Neural crest cell (in vitro differentiated cells): ENCODE measurements around the gene MVB12B. TPM values are rescaled to one million over a fixed set of nuclear protein-coding genes. Genes with fewer than 3 reads are reported as not detected.
"Not testable (repeated sequence)": the region's sequence is repeated elsewhere in the genome, so short reads cannot be mapped to it uniquely, and the experiment has no call there.

Experiments
- DNase-seq: peaks from one replicate; pipeline ENCODE4 v3.0.0; 2021; ENCODE audit warnings: low read depth, mixed read lengths, low spot score
- H3K27ac Mint-ChIP-seq: one replicate; pipeline ENCODE4 v1.8.0; 2021; ENCODE audit warnings: mild to moderate bottlenecking, mixed read lengths; ENCODE audit not compliant: unreplicated experiment
- H3K27me3 Mint-ChIP-seq: 2 replicates; pipeline ENCODE4 v1.8.0; 2021; ENCODE audit warnings: low read depth, mild to moderate bottlenecking, mixed read lengths
- H3K36me3 Mint-ChIP-seq: 2 replicates; pipeline ENCODE4 v1.8.0; 2021; ENCODE audit warnings: low read depth, mild to moderate bottlenecking, mixed read lengths
- H3K4me1 Mint-ChIP-seq: 2 replicates; pipeline ENCODE4 v1.8.0; 2021; ENCODE audit warnings: mixed read lengths
- H3K4me3 Mint-ChIP-seq: one replicate; pipeline ENCODE4 v1.8.0; 2021; ENCODE audit warnings: mild to moderate bottlenecking, mixed read lengths
- H3K9me3 Mint-ChIP-seq: 2 replicates; pipeline ENCODE4 v1.8.0; 2021; ENCODE audit warnings: mixed read lengths
- total RNA-seq: library from RNA; stranded (reverse); gene quantifications from 2 replicates; pipeline ENCODE4 v1.2.1, GENCODE V29; 2021
- TF ChIP-seq, protein P1 (sequence below): fragments of 200-600 bp; sonication (generic); conservative IDR thresholded peaks from 2 replicates; pipeline ENCODE4 v1.5.0; 2021; ENCODE audit warnings: antibody characterized with exemption, mild to moderate bottlenecking

MVB12B gene
- total RNA-seq, 1 donor from 2014 or later = 68.1 TPM

DNA sequence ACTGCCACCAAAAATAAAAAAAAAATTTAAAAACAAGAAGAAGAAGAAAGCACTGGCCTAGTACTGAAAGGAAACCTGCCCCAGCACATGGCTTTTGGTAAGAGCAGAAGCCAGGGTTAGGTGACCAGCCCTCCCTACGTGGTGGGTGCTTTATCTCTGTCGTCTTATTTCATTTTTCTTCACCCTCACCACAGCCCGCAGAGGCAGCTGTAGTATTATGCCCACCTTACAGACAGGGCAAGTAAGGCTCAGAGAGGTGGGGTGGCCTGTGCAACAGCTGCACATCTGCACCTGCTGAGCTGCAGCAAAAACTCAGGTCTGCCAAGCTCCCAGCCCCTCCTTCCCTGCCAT lies 146.3 kb downstream of the MVB12B start:
- Mint-ChIP-seq H3K36me3 (peaks cover 15% of the 10 kb centered on the region), H3K4me3 (no peak overlapping the region), H3K27me3 (no peaks in the 10 kb centered on the region), H3K4me1 (peaks cover 16% of the 10 kb centered on the region), H3K9me3 (no peaks in the 10 kb centered on the region), H3K27ac (peak overlapping the region; percentile 68)
- TF ChIP-seq, protein P1, sequence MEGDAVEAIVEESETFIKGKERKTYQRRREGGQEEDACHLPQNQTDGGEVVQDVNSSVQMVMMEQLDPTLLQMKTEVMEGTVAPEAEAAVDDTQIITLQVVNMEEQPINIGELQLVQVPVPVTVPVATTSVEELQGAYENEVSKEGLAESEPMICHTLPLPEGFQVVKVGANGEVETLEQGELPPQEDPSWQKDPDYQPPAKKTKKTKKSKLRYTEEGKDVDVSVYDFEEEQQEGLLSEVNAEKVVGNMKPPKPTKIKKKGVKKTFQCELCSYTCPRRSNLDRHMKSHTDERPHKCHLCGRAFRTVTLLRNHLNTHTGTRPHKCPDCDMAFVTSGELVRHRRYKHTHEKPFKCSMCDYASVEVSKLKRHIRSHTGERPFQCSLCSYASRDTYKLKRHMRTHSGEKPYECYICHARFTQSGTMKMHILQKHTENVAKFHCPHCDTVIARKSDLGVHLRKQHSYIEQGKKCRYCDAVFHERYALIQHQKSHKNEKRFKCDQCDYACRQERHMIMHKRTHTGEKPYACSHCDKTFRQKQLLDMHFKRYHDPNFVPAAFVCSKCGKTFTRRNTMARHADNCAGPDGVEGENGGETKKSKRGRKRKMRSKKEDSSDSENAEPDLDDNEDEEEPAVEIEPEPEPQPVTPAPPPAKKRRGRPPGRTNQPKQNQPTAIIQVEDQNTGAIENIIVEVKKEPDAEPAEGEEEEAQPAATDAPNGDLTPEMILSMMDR = no peak
- DNase-seq = no peak

DNA sequence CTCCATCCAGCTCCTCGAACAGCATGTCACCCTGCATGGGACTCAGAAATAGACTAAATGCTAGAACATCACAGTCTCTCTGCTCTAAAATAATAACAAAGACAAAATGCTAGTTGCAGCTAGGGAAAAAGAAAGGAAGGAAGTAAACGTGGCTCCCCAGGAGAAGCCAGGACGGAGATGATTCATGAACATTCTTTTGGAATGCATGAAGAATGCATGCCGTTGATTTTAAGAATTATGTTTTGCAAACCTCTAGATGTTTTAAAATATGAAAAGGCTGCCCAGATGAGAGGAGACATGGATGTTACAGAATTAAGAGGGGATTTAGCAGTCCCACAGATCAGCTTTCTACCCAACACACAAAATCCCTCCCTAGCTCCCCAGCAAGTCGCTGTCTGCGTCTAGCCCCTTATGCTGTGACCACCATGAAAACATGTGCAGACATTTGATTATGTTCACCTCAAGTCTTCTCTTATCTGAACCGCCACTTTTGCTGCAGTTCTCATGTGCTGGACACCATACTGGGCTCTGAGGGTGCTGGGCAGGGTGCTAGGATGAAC lies 147.7 kb downstream of the MVB12B start:
- Mint-ChIP-seq H3K36me3 (peaks cover 10% of the 10 kb centered on the region), H3K9me3 (no peaks in the 10 kb centered on the region), H3K27ac (no peak overlapping the region), H3K27me3 (no peaks in the 10 kb centered on the region), H3K4me3 (no peak overlapping the region), H3K4me1 (peaks cover 16% of the 10 kb centered on the region)
- TF ChIP-seq, protein P1 = no peak
- DNase-seq = no peak

DNA sequence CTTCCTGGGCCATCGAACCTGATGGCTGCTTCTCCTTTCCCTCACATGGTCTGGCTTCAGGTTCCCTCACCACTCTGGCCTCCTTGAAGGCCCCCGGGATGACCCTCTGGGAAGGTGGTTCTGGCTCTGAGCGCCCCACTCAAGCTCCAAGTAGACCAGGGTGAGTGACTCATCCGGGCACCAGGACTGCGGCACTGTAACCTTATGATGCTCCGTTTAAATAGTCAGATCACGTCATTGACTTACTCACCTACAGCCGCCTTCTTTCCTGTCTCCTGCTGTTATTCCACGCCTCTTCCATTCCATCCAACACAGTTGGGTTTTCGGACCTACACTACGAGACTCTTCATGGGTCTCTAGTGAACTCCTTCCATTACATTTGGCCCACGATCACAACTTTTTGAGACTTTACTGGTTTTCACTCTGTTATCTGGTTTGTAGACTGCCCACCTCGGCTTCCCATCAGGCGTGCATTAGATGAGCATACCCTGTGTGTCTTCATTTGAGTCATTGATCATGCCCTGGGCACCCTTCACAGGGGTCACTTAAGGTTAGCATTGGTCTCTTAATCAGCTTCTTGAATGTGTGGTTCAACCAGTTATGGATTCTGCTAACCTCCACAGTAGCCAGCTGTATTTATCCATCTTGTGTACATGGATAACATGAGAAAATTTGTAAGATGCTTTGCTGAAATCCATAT lies 148.3 kb downstream of the MVB12B start:
- no peaks in the 10 kb centered on the region for H3K9me3 Mint-ChIP-seq
- H3K27me3 Mint-ChIP-seq = no peaks in the 10 kb centered on the region
- peaks cover 16% of the 10 kb centered on the region for H3K4me1 Mint-ChIP-seq
- no peak for DNase-seq
- H3K27ac Mint-ChIP-seq = no peak overlapping the region
- TF ChIP-seq, protein P1 = no peak
- H3K4me3 Mint-ChIP-seq = no peak overlapping the region
- H3K36me3 Mint-ChIP-seq = peaks cover 10% of the 10 kb centered on the region

DNA sequence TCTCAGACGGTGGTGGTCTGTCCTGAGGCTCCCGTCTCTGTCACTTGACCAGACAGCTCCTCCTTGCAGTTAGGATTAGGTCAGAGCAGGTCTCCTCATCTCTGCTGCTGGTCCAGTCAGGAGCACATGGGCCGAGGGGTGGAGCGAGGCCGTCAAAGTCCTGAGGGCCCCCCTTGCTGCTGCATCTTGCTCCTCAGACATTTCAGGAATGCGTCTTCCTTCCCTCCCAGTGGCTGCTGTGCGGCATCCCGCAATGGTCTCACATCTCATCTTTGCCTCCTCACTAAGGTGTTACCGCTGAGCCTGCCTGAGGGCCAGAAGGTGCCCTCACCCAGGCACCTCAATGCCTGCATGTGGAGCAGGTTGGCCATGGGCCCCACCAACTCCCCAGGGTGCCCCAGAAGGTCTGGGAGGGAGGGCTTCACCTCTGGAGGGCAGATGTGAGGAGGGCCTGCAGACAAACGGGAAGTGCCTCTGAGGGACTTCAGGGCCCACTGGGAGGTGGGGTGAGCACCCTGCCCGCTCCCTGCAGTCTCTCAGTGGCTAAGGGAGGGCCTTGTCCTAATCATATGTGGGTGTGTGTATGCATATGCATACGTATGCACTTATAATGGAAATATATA lies 149.4 kb downstream of the MVB12B start:
- no peak overlapping the region for H3K27ac Mint-ChIP-seq
- DNase-seq = no peak
- H3K9me3 Mint-ChIP-seq = no peaks in the 10 kb centered on the region
- peaks cover 10% of the 10 kb centered on the region for H3K36me3 Mint-ChIP-seq
- peaks cover 18% of the 10 kb centered on the region for H3K4me1 Mint-ChIP-seq
- no peak overlapping the region for H3K4me3 Mint-ChIP-seq
- TF ChIP-seq, protein P1 = no peak
- H3K27me3 Mint-ChIP-seq = no peaks in the 10 kb centered on the region

DNA sequence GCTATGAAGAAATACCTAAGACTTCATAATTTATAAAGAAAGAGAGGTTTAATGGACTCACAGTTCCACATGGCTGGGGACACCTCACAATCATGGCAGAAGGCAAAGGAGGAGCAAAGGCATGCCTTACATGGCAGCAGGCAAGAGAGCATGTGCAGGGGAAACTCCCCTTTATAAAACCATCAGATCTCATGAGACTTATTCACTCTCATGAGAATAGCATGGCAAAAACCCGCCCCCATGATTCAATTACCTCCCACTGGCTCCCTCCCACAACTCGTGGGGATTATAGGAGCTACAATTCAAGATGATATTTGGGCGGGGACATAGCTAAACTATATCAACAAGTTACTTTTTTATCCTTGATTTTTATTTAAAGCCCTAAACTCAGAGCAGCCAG lies 150.8 kb downstream of the MVB12B start:
- not testable (repeated sequence) for H3K4me3 Mint-ChIP-seq, H3K27ac Mint-ChIP-seq, H3K9me3 Mint-ChIP-seq, H3K27me3 Mint-ChIP-seq, DNase-seq
- Mint-ChIP-seq H3K4me1 (peaks cover 10% of the 10 kb centered on the region), H3K36me3 (peaks cover 10% of the 10 kb centered on the region)
